ENCODE measurements around the gene CFAP99. TPM values are rescaled to one million over a fixed set of nuclear protein-coding genes. Genes with fewer than 3 reads are reported as not detected.

Gene CFAP99
- total RNA-seq, 2 donors from 2014 or later = not detected

DNA sequence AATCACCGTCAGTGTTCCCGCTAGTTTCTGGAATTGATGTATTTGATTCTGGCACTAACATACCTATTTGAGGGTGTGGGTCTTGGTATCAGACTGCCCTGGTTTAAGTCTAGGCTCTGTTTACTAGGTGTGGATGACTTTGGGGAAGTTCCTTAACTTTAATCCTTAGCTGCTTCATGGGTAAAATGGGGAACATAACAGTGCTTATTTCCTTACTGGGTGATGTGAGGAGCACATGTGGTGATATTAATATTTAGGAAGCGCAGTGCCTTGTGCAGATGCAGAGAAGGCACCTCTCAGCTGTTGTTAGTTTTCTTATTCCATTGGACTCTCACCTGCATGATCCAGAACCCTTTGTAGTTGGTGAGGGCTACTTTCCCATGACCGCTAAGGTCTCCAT, 67.2 kb downstream of the CFAP99 start:
- no peaks in the 10 kb centered on the region for H3K9me3 ChIP-seq
- no peaks in the 10 kb centered on the region for H3K27me3 ChIP-seq
- H3K4me3 ChIP-seq = no peak overlapping the region
- peaks cover 8% of the 10 kb centered on the region for H3K36me3 ChIP-seq
- peaks cover 0 to 81% of the 10 kb centered on the region in 2 donors for H3K4me1 ChIP-seq
- H3K27ac ChIP-seq = peak overlapping the region; percentile 39 to 52
- TF ChIP-seq, protein P1, sequence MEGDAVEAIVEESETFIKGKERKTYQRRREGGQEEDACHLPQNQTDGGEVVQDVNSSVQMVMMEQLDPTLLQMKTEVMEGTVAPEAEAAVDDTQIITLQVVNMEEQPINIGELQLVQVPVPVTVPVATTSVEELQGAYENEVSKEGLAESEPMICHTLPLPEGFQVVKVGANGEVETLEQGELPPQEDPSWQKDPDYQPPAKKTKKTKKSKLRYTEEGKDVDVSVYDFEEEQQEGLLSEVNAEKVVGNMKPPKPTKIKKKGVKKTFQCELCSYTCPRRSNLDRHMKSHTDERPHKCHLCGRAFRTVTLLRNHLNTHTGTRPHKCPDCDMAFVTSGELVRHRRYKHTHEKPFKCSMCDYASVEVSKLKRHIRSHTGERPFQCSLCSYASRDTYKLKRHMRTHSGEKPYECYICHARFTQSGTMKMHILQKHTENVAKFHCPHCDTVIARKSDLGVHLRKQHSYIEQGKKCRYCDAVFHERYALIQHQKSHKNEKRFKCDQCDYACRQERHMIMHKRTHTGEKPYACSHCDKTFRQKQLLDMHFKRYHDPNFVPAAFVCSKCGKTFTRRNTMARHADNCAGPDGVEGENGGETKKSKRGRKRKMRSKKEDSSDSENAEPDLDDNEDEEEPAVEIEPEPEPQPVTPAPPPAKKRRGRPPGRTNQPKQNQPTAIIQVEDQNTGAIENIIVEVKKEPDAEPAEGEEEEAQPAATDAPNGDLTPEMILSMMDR (IDR thresholded peaks at IDR 0.05) = no peak
- no peak for DNase-seq (ENCODE audit: low spot score)

DNA sequence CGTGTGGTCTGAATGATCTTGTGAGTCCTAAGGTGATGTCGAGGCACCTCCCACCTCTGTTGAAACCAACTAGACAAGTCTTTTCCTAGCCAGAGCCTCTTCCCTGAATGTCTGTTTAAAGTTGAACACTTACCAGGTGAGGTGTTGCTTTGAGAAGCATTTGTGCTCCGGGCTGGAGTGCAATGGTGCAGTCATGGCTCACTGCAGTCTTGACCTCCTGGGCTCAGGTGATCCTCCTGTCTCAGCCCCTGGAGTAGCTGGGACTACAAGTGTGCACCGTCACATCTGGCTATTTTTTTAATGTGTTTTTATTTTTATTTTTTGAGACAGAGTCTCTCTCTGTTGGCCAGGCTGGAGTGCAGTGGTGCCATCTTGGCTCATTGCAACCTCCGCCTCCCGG, 68.2 kb downstream of the CFAP99 start:
- H3K36me3 ChIP-seq = peaks cover 18% of the 10 kb centered on the region
- H3K9me3 ChIP-seq = no peaks in the 10 kb centered on the region
- no peak for DNase-seq (ENCODE audit: low spot score)
- TF ChIP-seq, protein P1 (IDR thresholded peaks at IDR 0.05) = no peak
- no peak overlapping the region for H3K27ac ChIP-seq
- H3K27me3 ChIP-seq = no peaks in the 10 kb centered on the region
- peaks cover 0 to 72% of the 10 kb centered on the region in 2 donors for H3K4me1 ChIP-seq
- no peak overlapping the region for H3K4me3 ChIP-seq

DNA sequence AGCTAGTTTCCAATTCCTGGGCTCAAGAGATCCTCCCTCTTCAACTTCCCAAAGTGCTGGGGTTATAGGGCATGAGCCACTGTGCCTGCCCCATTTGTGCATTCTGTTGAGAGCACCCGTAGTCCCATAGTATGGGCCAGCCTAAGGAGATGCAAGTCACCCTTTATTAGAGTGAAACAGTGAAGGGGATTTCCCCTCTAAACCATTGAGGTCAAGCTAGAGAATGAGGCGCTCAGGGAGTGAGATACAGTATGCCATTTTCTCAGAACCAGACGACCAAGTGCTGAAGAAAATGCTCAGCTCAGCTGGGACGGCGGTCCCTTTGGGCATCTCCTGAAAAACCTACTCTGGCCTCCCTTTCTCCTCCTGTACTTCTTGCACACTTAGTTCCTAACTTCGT, 68.9 kb downstream of the CFAP99 start:
- DNase-seq (ENCODE audit: low spot score) = no peak
- H3K4me1 ChIP-seq = peaks cover 0 to 65% of the 10 kb centered on the region in 2 donors
- TF ChIP-seq, protein P1 (IDR thresholded peaks at IDR 0.05) = no peak
- no peak overlapping the region for H3K27ac ChIP-seq
- H3K27me3 ChIP-seq = no peaks in the 10 kb centered on the region
- H3K9me3 ChIP-seq = no peaks in the 10 kb centered on the region
- peaks cover 25% of the 10 kb centered on the region for H3K36me3 ChIP-seq
- H3K4me3 ChIP-seq = no peak overlapping the region

DNA sequence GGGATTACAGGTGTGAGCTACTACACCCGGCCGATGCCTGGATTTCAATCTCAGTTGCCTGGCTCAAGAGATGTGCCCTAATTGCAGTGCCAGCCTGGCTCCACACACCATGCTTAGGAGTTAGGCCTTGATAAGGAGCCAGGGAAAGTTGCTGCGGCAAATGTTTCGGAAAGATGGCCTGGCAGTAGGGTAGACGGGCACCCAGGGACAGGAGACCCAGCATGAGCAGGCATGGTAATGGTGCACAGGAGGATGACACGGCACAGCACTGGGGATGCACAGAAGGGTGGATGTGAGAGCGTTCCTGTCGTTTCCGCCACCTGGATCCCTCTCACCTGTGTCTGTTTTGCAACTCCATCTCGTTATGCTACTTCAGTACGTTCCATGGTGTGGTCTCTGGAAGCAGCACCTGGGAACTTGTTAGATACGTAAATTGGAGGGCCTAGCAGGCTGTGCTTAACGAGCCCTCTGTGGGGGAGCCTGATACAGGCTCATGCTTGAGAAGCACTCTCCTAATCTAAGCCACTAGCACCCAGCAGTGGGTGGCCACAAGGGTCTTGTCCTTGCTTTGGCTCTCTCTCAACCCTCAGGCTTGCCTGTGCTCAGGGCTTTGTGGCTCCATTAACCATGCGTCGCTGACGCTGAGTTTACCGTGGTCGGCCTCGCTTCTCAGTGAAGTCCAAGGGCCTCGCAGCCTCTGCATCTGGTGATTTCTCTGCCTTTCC, 70.5 kb downstream of the CFAP99 start:
- TF ChIP-seq, protein P1 (IDR thresholded peaks at IDR 0.05) = no peak
- no peak for DNase-seq (ENCODE audit: low spot score)
- no peaks in the 10 kb centered on the region for H3K27me3 ChIP-seq
- H3K4me1 ChIP-seq = peaks cover 0 to 59% of the 10 kb centered on the region in 2 donors
- H3K9me3 ChIP-seq = no peaks in the 10 kb centered on the region
- no peak overlapping the region for H3K4me3 ChIP-seq
- H3K36me3 ChIP-seq = peaks cover 31% of the 10 kb centered on the region
- H3K27ac ChIP-seq = no peak overlapping the region

DNA sequence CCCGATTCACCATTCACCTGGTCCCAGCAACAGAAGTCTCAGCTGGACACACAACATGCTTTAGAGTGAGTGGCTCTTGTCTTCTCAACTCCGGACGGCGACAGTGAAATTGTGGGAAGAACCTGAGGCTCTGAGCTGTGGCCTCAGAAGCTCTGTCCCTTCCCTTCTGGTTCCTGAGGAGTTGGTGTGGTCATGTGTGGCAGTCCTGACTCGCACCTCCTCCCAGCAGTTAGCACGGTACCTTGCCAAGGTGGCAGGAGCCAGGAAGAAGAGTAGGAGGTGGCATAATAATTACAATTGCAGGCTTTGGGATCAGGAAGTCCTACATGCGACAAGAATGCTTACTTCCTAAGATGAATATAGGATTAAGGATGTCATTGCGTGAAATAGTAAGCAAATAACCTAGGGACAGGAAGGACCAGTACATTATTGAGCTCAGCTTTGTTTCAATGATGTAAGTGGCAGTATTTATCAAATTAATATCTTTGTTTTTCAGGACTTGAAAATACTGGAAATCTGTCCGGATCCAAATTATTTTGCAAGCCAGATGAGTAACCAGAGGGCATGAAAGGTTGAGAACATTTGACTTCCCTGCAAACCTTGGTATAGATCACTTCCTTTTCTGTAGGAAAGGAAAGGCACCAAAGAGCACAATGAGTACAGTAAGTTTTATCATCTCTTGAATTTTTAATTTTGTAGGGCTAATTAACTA, 71.2 kb downstream of the CFAP99 start:
- Histone ChIP-seq H3K9me3 (no peaks in the 10 kb centered on the region), H3K4me1 (peaks cover 0 to 58% of the 10 kb centered on the region in 2 donors), H3K27ac (no peak overlapping the region), H3K36me3 (peaks cover 31% of the 10 kb centered on the region), H3K4me3 (no peak overlapping the region), H3K27me3 (no peaks in the 10 kb centered on the region)
- DNase-seq (ENCODE audit: low spot score) = no peak
- TF ChIP-seq, protein P1 (IDR thresholded peaks at IDR 0.05) = no peak
